Endothelial cell (in vitro differentiated cells): ENCODE measurements around the gene OLFML2A. TPM values are rescaled to one million over a fixed set of nuclear protein-coding genes. Genes with fewer than 3 reads are reported as not detected.

Experiments
- DNase-seq: peaks from one replicate; pipeline ENCODE4 v3.0.0; 2021; ENCODE audit warnings: low spot score
- H3K27ac Mint-ChIP-seq: one replicate; pipeline ENCODE4 v1.8.0; 2021; ENCODE audit warnings: mixed read lengths, inconsistent platforms; ENCODE audit not compliant: unreplicated experiment
- H3K27me3 Mint-ChIP-seq: one replicate; pipeline ENCODE4 v1.8.0; 2021; ENCODE audit warnings: mild to moderate bottlenecking, moderate library complexity, mixed read lengths, inconsistent platforms; ENCODE audit not compliant: unreplicated experiment
- H3K36me3 Mint-ChIP-seq: one replicate; pipeline ENCODE4 v1.8.0; 2021; ENCODE audit warnings: mild to moderate bottlenecking, low read depth, mixed read lengths, inconsistent platforms; ENCODE audit not compliant: unreplicated experiment
- H3K4me1 Mint-ChIP-seq: one replicate; pipeline ENCODE4 v1.8.0; 2021; ENCODE audit warnings: mild to moderate bottlenecking, mixed read lengths, inconsistent platforms; ENCODE audit not compliant: unreplicated experiment
- H3K4me3 Mint-ChIP-seq: one replicate; pipeline ENCODE4 v1.8.0; 2021; ENCODE audit warnings: mild to moderate bottlenecking, mixed read lengths, inconsistent platforms; ENCODE audit not compliant: unreplicated experiment
- H3K9me3 Mint-ChIP-seq: one replicate; pipeline ENCODE4 v1.8.0; 2021; ENCODE audit warnings: mixed read lengths, inconsistent platforms; ENCODE audit not compliant: unreplicated experiment
- total RNA-seq: library from RNA; stranded (reverse); fragmentation: NEBNext Ultra II Directional; extraction: Animal tissue kit (Norgen Biotek cat#: 25700); gene quantifications from one replicate; pipeline ENCODE4 v1.2.1, GENCODE V29; 2021; ENCODE audit not compliant: unreplicated experiment
- TF ChIP-seq, protein P1 (sequence below): fragments of 200-600 bp; sonication (generic); IDR thresholded peaks from one replicate; pipeline ENCODE4 v1.5.0; 2021; ENCODE audit warnings: antibody characterized with exemption; ENCODE audit not compliant: unreplicated experiment

The OLFML2A gene
- total RNA-seq, 1 donor from 2014 or later: 18.2 TPM

DNA sequence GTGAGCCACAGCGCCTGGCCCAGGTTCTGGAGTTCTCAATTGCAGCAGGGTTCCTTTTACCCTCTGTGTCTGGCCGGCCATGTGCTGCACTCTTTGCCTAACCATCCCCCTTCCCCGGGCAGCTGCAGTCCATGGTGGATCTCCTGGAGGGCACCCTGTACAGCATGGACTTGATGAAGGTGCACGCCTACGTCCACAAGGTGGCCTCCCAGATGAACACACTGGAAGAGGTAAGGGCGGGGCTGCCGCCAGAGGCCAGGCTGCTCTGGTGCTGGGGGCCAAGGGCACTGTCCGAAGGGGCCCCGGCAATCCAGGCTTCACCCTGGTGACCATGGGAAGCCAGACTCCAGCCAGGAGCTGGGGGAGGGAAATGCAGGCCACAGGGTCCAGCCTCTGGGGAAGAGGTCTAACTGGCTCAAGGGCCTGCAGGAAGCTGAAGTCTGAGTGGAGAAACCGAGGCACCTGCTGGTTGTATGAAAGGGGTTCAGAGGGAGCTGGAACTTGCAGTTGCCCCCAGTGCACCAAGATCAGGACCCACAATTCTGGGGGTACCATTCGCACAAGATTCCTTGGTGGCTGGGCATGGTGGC lies 18.1 kb downstream of the OLFML2A start:
- no peak for DNase-seq
- Mint-ChIP-seq H3K9me3 (no peaks in the 10 kb centered on the region), H3K4me1 (peaks cover 34% of the 10 kb centered on the region), H3K36me3 (no peaks in the 10 kb centered on the region), H3K4me3 (no peak overlapping the region), H3K27ac (no peak overlapping the region), H3K27me3 (peaks cover 10% of the 10 kb centered on the region)
- TF ChIP-seq, protein P1, sequence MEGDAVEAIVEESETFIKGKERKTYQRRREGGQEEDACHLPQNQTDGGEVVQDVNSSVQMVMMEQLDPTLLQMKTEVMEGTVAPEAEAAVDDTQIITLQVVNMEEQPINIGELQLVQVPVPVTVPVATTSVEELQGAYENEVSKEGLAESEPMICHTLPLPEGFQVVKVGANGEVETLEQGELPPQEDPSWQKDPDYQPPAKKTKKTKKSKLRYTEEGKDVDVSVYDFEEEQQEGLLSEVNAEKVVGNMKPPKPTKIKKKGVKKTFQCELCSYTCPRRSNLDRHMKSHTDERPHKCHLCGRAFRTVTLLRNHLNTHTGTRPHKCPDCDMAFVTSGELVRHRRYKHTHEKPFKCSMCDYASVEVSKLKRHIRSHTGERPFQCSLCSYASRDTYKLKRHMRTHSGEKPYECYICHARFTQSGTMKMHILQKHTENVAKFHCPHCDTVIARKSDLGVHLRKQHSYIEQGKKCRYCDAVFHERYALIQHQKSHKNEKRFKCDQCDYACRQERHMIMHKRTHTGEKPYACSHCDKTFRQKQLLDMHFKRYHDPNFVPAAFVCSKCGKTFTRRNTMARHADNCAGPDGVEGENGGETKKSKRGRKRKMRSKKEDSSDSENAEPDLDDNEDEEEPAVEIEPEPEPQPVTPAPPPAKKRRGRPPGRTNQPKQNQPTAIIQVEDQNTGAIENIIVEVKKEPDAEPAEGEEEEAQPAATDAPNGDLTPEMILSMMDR: no peak

DNA sequence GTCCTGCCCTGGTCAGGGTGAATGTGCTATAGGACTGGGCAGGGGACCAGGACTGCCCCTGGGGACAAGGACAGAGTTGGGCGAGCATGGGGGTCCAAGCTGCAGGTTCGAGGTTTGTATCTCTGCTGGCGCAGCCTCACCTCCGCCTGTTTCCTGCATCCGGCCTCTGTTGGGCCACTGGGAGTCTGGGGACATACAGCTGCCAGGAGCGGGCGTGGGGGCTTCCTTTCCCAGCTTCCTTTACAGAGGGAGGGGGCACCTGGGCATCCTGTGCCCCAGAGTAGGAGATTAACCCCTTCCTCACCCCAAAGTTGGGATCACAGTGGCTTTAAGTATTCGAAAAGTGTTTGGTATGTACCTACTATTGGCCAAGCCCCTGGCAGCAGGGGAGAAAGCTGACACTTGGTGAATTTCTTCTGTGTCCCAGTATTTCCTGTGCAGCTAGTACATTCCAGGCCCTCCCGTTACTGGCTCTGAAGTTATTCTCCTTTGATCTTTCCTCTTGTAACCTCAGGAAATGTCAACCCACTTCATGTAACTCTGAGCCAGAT lies 19.0 kb downstream of the OLFML2A start:
- H3K27ac Mint-ChIP-seq: peak overlapping the region; percentile 87
- peaks cover 34% of the 10 kb centered on the region for H3K4me1 Mint-ChIP-seq
- H3K4me3 Mint-ChIP-seq: no peak overlapping the region
- H3K9me3 Mint-ChIP-seq: no peaks in the 10 kb centered on the region
- TF ChIP-seq, protein P1: no peak
- peaks cover 9% of the 10 kb centered on the region for H3K27me3 Mint-ChIP-seq
- DNase-seq: peak; percentile 58
- no peaks in the 10 kb centered on the region for H3K36me3 Mint-ChIP-seq

DNA sequence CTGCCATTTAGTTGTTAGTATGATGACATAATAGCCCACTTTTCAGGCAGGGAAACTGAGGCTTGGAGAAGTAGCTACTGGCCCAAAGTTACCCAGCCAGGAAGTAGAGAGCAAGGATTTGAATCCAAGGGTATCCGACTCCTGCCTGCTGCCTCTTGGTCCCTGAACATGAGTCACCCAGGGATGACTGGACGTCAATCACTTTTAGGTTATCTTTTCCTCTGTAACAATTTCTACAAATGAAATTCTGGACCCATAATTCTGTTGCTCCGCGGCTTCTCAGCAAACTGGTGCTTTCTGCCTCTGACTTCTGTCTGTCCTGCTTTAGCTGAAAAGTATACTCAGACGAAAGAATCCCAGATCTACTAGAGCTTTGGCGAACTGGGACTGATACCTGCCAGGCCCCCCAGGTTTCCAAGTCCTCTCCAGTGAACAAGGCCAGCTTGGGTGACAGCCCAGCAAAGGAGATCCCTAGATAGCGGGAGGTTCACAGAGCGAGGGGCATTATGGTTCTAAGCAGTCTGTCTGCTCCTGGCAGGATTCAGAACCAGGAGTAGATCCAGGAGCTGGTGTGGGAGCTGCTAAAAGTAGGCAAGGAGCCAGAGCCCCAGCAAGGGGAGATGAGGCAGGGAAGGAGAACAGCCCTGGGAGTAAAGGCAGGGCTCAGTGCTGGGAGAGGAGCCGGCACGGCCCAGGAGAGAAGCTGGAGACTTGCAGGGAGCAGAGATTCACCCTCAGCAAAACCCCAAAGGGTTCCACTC lies 20.6 kb downstream of the OLFML2A start:
- TF ChIP-seq, protein P1: no peak
- no peaks in the 10 kb centered on the region for H3K9me3 Mint-ChIP-seq
- H3K27me3 Mint-ChIP-seq: peaks cover 9% of the 10 kb centered on the region

DNA sequence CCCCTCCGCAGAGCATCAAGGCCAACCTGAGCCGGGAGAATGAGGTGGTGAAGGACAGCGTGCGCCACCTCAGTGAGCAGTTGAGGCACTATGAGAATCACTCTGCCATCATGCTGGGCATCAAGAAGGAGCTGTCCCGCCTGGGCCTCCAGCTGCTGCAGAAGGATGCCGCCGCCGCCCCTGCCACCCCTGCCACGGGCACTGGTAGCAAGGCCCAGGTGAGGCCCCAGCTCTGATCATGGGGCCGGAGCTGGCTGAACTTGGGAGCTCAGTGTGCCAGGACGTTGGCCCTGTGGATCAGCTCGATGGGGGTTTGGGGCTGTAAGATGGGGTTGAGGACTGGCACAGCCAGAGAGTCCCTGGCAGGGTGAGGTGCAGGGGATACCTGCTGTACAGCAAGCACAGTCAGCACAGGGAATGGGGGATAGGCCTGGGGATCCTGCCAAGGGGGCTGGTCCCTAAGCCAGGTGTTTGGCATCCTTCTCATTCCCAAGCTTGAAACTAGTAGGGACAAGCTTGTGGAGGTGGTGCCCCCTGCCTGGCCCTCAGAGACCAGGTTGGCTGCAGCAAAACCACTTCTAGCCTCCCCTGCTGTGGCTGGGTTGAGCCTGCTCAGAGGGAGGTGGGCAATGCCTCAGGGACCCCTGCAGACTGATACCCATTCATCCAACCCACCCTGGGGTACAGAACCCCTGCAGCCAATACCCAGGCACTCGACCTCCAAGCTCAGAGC lies 22.5 kb downstream of the OLFML2A start:
- TF ChIP-seq, protein P1: no peak
- Mint-ChIP-seq H3K4me1 (peaks cover 27% of the 10 kb centered on the region), H3K27ac (no peak overlapping the region), H3K36me3 (no peaks in the 10 kb centered on the region), H3K4me3 (no peak overlapping the region), H3K27me3 (peaks cover 6% of the 10 kb centered on the region), H3K9me3 (no peaks in the 10 kb centered on the region)
- DNase-seq: no peak

More for the DNA sequence above, 20.6 kb downstream of the OLFML2A start:
- DNase-seq: no peak
- Mint-ChIP-seq H3K4me1 (peaks cover 32% of the 10 kb centered on the region), H3K4me3 (peak overlapping the region; percentile 35), H3K36me3 (no peaks in the 10 kb centered on the region), H3K27ac (peak overlapping the region; percentile 86)
